ENCODE results near the gene RGS10. TPM values are rescaled to one million over a fixed set of nuclear protein-coding genes. Genes with fewer than 3 reads are reported as not detected.

Gene RGS10
- total and polyA plus RNA-seq, 2 of the 8 experiments (the other 6 are each of a cell fraction or from before 2014, with no cell fraction given), result 5.5 to 13.1 TPM

- H4K20me1 ChIP-seq (replicated peaks in 1 of 2; ENCODE audit: control insufficient read depth in 1 of 2, insufficient read depth in 2 of 2, low read length in 2 of 2), result peaks cover 0 to 2% of the 10 kb centered on the region in 2 experiments
- H3K56ac ChIP-seq (replicated peaks; ENCODE audit: insufficient read length, low read depth, low read length), result no peak overlapping the region
- H2AFZ ChIP-seq (ENCODE audit: low read length), result no peak overlapping the region
- no peaks in the 10 kb centered on the region for H3K36me3 ChIP-seq (ENCODE audit: control insufficient read depth in 2 of 4, insufficient read depth in 4 of 4, low read length in 3 of 4)
- no peaks in the 10 kb centered on the region; a peak in 1 of 7 replicates for H3K4me1 ChIP-seq (replicated peaks in 1 of 4; ENCODE audit: control insufficient read depth in 3 of 4, insufficient read depth in 4 of 4, low read length in 3 of 4)
- no peak overlapping the region for H2BK15ac ChIP-seq (ENCODE audit: low read length)
- ChIA-PET POLR2A (ENCODE audit: partially characterized antibody) (no interaction called here), CTCF (ENCODE audit: partially characterized antibody) (interaction anchor here (1.1 kb wide), 1 partner anchor 21 kb away, joined by 4 read pairs; no protein-coding TSS in a partner anchor)
- no peaks in the 10 kb centered on the region for H3K79me1 ChIP-seq (ENCODE audit: low read depth, low read length)
- H4K5ac ChIP-seq (ENCODE audit: insufficient read length, low read depth, low read length), result no peak overlapping the region
- FAIRE-seq (no peak), DNase-seq (ENCODE audit: low read depth in 1 of 2, low spot score in 2 of 2) (no peak)
- no peak overlapping the region for H3K14ac ChIP-seq (ENCODE audit: insufficient read length)
- no peaks in the 10 kb centered on the region; a peak in 2 of 7 replicates for H3K27me3 ChIP-seq (replicated peaks in 1 of 4; ENCODE audit: control insufficient read depth in 3 of 4, extremely low read depth in 1 of 4, insufficient read depth in 3 of 4, low read length in 3 of 4)
- no peak overlapping the region for H3K9ac ChIP-seq (replicated peaks in 1 of 4; ENCODE audit: extremely low read depth in 1 of 4, low read depth in 3 of 4, low read length in 3 of 4)
- no peak overlapping the region for H3K27ac ChIP-seq (ENCODE audit: low read depth, low read length)
- H3K79me2 ChIP-seq (ENCODE audit: control insufficient read depth in 1 of 2, insufficient read depth in 2 of 2, low read length in 2 of 2), result no peaks in the 10 kb centered on the region
- H4K91ac ChIP-seq (replicated peaks; ENCODE audit: insufficient read length, low read length), result no peak overlapping the region
- no peak overlapping the region for H3K18ac ChIP-seq (ENCODE audit: extremely low read depth, low read length)
- no peak overlapping the region for H3K4me3 ChIP-seq (ENCODE audit: extremely low read depth in 1 of 4, insufficient read depth in 2 of 4, low read depth in 3 of 4, low read length in 4 of 4)
- no peak overlapping the region for H3K23ac ChIP-seq (ENCODE audit: insufficient read length)
- no peak overlapping the region for H2BK12ac ChIP-seq (ENCODE audit: low read depth, low read length)
- no peaks in the 10 kb centered on the region for H3K9me3 ChIP-seq (ENCODE audit: insufficient read depth in 2 of 2, low read depth in 1 of 2, low read length in 1 of 2)
- H3K4me2 ChIP-seq (ENCODE audit: insufficient read depth in 1 of 2, low read depth in 2 of 2, low read length in 2 of 2), result no peak overlapping the region
- no peak overlapping the region for H2BK120ac ChIP-seq (replicated peaks; ENCODE audit: low read depth, low read length)
- no peak overlapping the region for H3K4ac ChIP-seq (replicated peaks; ENCODE audit: insufficient read length, low read depth, low read length)
- H2BK20ac ChIP-seq (ENCODE audit: low read length), result no peak overlapping the region
- no peak overlapping the region for H4K8ac ChIP-seq (ENCODE audit: extremely low read depth, insufficient read depth, low read length)
- no peak overlapping the region; the same call in 1 of the 2 replicates for H2BK5ac ChIP-seq (ENCODE audit: low read depth, low read length)
- H2AK5ac ChIP-seq (ENCODE audit: low read depth, low read length), result 0 out of 2 replicates have a peak overlapping the region, but pooled peaks have one; percentile 65
- H3K23me2 ChIP-seq (ENCODE audit: low read depth, low read length), result no peaks in the 10 kb centered on the region
- WGBS, 2 experiments (ENCODE audit: extremely low coverage in 1 of 2, insufficient coverage in 1 of 2, insufficient read length in 1 of 2, insufficient replicate concordance in 2 of 2, low coverage in 1 of 2, low lambda C conversion rate in 2 of 2, missing lambda C conversion rate in 1 of 2), result 89% methylated on average over 21 of the region's 21 CpGs; no CpG with 5 or more reads in 1 of the 2 experiments
- TF ChIP-seq TBP (IDR thresholded peaks at IDR 0.05; ENCODE audit: low read depth, low read length), result no peak
- TF ChIP-seq KDM5A (IDR thresholded peaks at IDR 0.05; ENCODE audit: low read length), result no peak
- TF ChIP-seq EGR1 (IDR thresholded peaks at IDR 0.05; ENCODE audit: borderline replicate concordance, low read depth, low read length), result no peak
Observed at GRCh38 chr10:119505588-119506315, 36.8 kb downstream of the RGS10 start.

All from H1 (cell line).